Uterus (tissue), 2 donors: Measurements from ENCODE around the gene DET1.

Experiments
- POLR2A ChIP-seq, 2 donors: fragments of 450-650 bp; IDR thresholded peaks; one replicate each; pipeline ENCODE4 v1.6.1; 2016; ENCODE audit warnings: antibody characterized with exemption in 2 of 2, mild to moderate bottlenecking in 1 of 2, moderate library complexity in 1 of 2
- TF ChIP-seq, protein P1 (sequence below), 4 experiments: fragments of 200-600 bp in 2 of 4; fragments of 450-650 bp in 2 of 4; sonication (generic) in 2 of 4; IDR thresholded peaks; one replicate each; pipeline ENCODE4 v1.5.1; 2016 to 2019; ENCODE audit warnings: antibody characterized with exemption in 4 of 4, mild to moderate bottlenecking in 2 of 4, moderate library complexity in 1 of 4

DNA sequence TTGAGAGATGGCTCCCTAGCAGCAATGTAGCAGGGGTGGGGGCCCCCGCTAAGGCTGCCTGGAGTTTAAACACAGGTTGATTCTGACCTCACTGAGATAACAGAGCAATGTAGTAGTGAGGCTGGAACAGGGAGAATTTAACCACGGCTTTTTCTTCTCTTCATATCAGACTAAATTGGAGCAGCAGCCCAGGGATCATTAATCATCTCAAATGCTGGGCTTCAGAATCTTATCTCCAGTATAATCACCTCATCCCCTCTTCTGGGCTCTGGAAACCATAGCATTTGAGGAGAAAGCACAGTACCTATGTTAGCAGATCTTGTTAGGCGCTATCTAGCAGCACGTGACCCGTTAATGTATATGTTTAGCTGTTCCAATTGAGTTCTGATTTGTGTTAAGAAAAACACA is 25.4 kb upstream of the DET1 start:
- TF ChIP-seq, protein P1, sequence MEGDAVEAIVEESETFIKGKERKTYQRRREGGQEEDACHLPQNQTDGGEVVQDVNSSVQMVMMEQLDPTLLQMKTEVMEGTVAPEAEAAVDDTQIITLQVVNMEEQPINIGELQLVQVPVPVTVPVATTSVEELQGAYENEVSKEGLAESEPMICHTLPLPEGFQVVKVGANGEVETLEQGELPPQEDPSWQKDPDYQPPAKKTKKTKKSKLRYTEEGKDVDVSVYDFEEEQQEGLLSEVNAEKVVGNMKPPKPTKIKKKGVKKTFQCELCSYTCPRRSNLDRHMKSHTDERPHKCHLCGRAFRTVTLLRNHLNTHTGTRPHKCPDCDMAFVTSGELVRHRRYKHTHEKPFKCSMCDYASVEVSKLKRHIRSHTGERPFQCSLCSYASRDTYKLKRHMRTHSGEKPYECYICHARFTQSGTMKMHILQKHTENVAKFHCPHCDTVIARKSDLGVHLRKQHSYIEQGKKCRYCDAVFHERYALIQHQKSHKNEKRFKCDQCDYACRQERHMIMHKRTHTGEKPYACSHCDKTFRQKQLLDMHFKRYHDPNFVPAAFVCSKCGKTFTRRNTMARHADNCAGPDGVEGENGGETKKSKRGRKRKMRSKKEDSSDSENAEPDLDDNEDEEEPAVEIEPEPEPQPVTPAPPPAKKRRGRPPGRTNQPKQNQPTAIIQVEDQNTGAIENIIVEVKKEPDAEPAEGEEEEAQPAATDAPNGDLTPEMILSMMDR (IDR thresholded peaks at IDR 0.05) = no peak
- TF ChIP-seq POLR2A (IDR thresholded peaks at IDR 0.05) = no peak
